Body of pancreas (tissue), 4 donors: ENCODE measurements around the gene LRRFIP1.

Experiments
- POLR2A ChIP-seq, 3 donors: fragments of 450-650 bp; IDR thresholded peaks; one replicate each; pipeline ENCODE4 v1.6.1; 2016; ENCODE audit warnings: antibody characterized with exemption in 3 of 3, mild to moderate bottlenecking in 2 of 3
- TF ChIP-seq, protein P1 (sequence below), 7 experiments: fragments of 450-650 bp in 4 of 7; fragments of 200-600 bp in 3 of 7; sonication (generic) in 3 of 7; IDR thresholded peaks; one replicate each; pipeline ENCODE4 v1.5.1; 2016 to 2019; ENCODE audit warnings: antibody characterized with exemption in 7 of 7

DNA sequence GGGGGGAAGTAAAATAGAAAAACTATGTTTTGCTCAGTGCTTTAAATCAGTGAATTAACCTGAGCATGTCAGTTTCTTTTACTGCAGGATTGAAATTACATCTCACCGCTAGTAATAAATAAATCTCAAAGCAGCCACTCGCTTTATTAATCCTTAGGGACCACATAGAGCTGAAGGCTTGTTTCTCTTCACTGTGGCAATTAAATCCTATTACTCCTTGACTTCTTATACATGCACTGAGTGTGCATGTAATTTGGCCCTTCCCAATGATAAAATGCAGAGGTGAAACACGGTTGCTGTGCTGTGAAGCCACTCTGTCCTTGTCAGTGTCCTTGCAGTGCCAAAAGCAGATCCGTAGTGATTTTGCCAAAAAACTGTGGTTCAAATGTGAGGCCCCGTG is 94.1 kb downstream of the LRRFIP1 start:
- TF ChIP-seq POLR2A (IDR thresholded peaks at IDR 0.05) = no peak
- TF ChIP-seq, protein P1, sequence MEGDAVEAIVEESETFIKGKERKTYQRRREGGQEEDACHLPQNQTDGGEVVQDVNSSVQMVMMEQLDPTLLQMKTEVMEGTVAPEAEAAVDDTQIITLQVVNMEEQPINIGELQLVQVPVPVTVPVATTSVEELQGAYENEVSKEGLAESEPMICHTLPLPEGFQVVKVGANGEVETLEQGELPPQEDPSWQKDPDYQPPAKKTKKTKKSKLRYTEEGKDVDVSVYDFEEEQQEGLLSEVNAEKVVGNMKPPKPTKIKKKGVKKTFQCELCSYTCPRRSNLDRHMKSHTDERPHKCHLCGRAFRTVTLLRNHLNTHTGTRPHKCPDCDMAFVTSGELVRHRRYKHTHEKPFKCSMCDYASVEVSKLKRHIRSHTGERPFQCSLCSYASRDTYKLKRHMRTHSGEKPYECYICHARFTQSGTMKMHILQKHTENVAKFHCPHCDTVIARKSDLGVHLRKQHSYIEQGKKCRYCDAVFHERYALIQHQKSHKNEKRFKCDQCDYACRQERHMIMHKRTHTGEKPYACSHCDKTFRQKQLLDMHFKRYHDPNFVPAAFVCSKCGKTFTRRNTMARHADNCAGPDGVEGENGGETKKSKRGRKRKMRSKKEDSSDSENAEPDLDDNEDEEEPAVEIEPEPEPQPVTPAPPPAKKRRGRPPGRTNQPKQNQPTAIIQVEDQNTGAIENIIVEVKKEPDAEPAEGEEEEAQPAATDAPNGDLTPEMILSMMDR (IDR thresholded peaks at IDR 0.05) = no peak
